ENCODE data around the gene GRIK5.
"Not testable (repeated sequence)": the region's sequence is repeated elsewhere in the genome, so short reads cannot be mapped to it uniquely, and the experiment has no call there.

- not testable (repeated sequence) for TF ChIP-seq ZNF274 (IDR thresholded peaks at IDR 0.05; ENCODE audit: low read depth, low read length); YY1 (IDR thresholded peaks at IDR 0.05; ENCODE audit: insufficient read depth, insufficient read length); SUZ12 (IDR thresholded peaks at IDR 0.05; ENCODE audit: extremely low read depth, insufficient read depth, insufficient read length)
Measured at GRCh38 chr19:42040491-42040890, 29.5 kb downstream of the GRIK5 start.

All from NT2/D1 (cell line).